ENCODE results near the gene MRPL58.

Gene MRPL58

DNA sequence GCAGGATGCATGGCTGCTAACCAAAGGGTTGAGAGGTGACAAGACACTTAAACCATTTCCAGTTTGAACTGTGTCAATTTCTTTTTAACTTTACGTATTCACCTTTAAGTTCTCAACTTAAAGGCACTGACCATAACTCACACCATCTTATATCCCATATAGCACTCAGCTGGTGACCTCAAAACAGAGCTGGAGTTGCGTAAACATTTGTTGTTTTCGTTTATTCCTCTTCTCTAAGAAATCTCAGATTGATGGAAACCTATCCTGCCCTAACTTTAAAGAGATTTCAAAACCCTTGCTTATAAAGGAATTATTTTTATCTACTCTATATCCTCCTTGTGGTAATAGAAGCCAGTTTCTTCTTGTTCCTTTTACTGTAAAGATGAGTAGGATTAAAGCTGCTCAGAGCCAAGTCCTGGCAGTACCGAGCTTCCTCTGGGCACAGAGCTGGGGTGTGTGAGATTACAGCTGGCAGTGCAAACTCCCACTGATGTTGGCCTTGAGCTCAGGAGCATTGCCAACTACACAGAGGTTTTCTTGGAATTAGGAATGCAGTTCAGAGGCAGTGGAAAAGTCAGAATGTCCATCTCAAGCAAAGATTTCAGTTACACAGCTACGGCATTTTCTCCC lies 35.9 kb downstream of the MRPL58 start:
- no peak for DNase-seq (ENCODE audit: low read depth)

DNA sequence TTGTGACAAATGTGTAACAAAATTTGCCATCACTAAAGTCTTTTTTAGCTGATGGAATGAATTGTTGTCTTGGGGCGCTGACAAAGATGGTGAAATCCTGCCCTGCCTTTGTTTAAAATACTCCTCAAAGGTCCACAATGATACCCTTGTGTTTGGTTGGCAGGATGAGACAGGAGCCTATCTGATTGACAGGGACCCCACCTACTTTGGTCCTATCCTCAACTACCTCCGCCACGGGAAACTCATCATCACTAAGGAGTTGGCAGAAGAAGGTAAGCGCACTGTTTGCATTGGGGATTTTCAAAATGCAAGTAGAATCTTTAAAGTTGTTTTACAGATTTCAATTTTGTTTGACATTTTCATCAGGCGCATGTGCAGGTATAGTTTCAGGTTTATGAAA lies 36.6 kb downstream of the MRPL58 start:
- no peak for DNase-seq (ENCODE audit: low read depth)

GRCh38 chr17:75049706-75050105 lies 37.2 kb downstream of the MRPL58 start:
- DNase-seq (ENCODE audit: low read depth), result no peak

DNA sequence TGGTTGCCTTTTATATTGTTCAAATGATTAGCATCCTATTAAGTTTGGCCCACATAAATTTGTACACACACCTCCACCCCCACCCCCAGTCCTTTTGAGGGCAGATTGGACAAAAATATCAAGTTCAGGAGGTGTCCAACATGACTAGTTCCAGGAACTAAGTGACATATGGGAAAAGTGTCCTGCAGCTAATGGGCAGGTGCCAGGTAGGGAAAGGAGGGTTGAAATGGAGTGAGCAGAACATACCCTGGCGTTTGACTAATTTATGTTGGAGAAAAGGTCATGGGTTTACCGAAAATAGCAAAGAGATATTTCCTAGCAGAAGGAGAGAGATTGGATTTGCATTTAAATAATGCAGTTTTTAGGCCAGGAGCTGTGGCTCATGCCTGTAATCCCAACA lies 39.5 kb downstream of the MRPL58 start:
- DNase-seq (ENCODE audit: low read depth), result no peak

GRCh38 chr17:75059369-75060345 lies 47.2 kb downstream of the MRPL58 start:
- DNase-seq (ENCODE audit: low read depth), result no peak

- no peak for DNase-seq (ENCODE audit: low read depth)
Measured at GRCh38 chr17:75060434-75061054, 48.1 kb downstream of the MRPL58 start.

DNA sequence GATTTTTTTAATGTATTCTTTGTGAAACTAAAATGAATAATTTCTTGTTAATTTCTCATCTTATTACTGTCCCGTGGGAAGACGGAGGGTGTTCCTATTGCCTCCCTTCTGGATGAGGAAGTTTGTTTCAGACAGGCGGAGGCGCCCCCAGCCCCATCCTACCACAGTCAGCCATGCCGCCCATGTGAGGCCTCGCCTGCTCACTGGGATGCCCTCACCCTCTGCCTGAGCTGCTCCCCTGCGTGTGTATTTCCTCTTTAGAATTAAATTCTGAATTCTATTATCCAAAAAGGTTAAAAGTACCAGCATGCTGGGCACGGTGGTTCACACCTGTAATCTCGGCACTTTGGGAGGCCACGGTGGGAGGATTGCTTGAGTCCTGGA lies 48.6 kb downstream of the MRPL58 start:
- DNase-seq (ENCODE audit: low read depth), result no peak

DNA sequence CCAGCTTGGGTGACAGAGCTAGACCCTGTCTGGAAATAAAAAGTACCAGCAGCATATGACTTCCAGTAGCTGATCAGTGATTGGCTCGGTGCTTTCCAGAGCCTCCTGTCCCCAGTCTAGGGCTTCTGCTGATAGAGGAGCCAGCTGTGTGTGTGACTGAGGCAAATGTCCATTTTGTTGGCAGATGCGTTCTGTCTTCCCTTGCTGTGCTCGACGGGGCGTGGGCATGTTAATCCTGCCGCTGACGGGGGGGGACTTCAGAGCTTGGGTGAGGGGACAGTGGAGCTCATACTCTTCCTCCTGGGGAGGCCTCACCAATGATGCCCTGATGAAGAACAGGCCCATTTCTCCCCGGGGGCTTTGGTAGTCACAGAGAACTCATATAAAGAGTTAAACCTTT lies 49.1 kb downstream of the MRPL58 start:
- DNase-seq (ENCODE audit: low read depth), result no peak

DNA sequence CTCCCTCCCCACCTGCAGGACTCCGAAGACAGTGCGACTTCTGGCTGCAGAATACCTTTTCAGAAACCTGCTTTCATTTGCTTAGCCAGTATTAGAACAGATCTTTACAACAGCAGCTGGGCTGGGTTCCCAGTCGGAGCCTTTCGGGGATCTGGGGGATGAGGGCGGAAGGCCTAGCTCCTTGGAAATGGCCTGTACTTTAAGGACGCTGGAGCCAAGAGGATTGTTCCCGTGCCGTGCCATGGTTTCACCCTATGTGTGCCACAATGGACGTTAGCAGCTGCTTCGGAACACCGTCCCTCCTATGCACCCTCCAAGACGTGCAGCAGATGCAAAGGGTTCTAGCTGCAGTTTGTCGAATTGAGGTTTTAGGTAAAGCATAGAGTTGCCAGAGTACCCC lies 50.7 kb downstream of the MRPL58 start:
- DNase-seq (ENCODE audit: low read depth), result no peak

DNA sequence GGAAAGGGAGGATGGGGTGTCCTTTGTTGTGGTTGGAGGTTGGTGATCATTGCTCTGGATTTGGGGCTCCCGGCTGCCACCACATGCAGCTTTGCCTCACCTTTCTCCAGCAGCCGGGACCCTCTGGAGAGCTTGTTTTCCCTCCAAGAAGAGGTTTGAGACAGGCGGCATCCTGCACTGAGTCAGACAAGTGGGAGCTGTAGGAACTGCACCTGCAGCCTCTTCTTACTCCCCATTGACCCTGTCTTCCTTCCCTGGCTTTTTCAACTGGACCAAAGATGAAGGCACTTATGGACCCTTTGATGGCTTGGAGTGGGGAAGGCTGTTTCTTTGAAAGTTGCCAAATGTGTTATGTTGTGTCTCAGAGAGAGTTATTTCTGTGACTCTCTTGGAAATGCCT lies 51.2 kb downstream of the MRPL58 start:
- no peak for DNase-seq (ENCODE audit: low read depth)

- no peak for DNase-seq (ENCODE audit: low read depth)
Measured at GRCh38 chr17:75064040-75064439, 51.6 kb downstream of the MRPL58 start.

GRCh38 chr17:75064460-75064859 lies 52.0 kb downstream of the MRPL58 start:
- DNase-seq (ENCODE audit: low read depth), result no peak

DNA sequence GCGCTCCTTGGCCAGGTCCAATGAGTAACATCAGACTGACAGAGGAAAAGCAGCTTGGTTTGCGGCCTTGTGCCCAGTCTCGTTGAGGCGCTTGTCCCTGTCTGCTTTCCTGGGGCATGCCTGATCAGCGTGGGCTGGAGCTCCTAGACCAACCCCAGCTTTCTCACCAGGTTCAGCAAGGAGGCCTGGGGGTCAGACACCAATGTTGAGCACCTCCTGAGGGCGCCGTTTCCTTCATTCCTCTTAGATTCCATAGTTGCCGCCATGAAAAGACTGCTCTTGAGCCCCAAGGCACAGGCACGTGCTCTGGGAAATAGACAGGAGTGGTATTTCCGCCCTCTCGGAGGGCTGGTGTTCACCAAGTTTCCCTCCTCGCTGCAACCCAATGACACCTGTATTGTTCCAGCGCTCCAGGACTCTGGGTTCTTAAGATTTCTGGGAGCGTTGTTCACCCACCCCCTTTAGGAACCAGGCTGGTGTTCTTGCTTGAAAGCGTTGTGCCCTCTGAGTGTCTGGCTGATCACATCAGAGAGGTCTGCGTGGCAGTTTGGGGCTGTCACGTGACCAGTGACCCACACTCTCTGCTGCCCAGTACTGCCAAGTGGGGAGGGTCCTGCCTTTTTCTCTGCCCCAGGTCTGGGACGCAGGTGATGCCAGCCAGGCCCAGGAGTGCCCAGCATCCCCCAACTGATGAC lies 52.5 kb downstream of the MRPL58 start:
- DNase-seq (ENCODE audit: low read depth), result no peak

DNA sequence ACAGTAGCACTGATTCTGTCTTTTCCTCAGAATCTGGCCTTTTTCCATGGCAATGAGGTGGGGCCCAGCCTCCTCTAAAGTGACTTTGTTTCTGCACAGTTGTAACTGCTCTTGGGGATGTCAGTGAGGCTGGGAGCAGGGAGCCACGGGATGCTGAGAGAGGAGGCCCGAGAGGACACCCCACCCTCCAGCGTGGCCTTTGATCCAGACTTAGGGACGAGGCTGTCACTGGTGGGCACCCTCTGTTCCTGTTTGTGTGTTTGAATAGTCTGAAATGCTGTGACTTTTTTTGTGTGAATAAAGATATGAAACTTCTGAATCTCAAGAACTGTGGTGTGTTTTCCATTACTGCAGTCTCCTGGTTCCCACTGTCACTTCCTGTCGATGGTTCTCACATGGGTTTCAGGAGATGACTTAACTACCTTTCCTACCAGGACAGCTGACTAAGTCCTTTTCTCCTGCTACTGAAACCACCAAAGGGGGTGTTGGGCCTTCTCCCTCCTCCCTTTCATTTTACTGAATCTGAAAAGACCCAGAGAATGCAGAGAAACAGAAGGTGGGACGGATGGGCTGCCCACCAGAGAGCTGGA lies 53.2 kb downstream of the MRPL58 start:
- no peak for DNase-seq (ENCODE audit: low read depth)

DNA sequence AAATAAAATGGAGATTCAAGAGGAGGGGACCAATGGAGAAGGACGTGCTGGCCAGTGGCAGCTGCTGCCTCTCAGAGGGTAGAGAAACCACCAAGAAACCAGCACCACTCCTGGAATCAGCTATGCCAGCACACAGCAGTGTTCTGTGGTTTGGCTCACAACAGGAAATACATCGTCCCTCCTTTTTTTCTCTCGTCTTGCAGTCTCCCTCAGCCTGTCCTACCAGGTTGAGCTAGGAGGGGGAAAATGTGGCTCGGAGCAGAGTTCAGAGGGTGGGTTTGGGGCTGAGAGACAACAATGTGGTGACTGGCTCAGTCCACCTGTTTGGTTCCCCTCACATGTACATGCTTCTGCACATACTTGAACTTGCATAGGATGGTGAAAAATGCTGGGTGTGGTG lies 55.4 kb downstream of the MRPL58 start:
- DNase-seq (ENCODE audit: low read depth), result no peak

DNA sequence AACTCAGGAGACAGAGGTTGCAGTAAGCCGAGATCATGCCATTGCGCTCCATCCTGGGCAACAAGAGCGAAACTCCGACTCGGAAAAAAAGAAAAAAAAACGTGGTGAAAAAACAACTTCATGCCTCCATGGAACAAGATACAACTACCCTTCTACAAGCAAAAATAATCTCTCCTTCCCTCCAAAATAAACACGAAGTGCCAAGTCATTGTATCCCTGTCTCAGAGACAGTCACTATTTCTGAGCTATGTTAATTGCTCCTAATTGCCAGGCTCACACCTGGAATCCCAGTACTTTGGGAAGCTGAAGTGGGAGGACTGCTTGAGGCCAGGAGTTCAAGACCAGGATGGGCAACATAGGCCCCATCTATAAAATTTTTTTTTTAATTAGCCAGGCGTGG lies 56.3 kb downstream of the MRPL58 start:
- DNase-seq (ENCODE audit: low read depth), result no peak

- DNase-seq (ENCODE audit: low read depth), result no peak
Measured at GRCh38 chr17:75069783-75070182, 57.3 kb downstream of the MRPL58 start.
